ENCODE data around the gene CDKN2B. TPM values are rescaled to one million over a fixed set of nuclear protein-coding genes. Genes with fewer than 3 reads are reported as not detected.

CDKN2B gene
- total and polyA plus RNA-seq, 2 donors (not counting 3 experiments of a cell fraction or from before 2014, with no cell fraction given) = 1.6 to 2.1 TPM

GRCh38 chr9:22036866-22037626, 27.9 kb upstream of the CDKN2B start:
- intact Hi-C loops (cut with micrococcal nuclease) = loop anchor here (5.0 kb wide), 2 partner anchors 105 to 415 kb away; no protein-coding TSS in a partner anchor
- dilution Hi-C loops (cut with MboI; ENCODE audit: extremely low pct_ligation_motif_present, low sequenced_read_pairs) = no loop called here
- POLR2A ChIA-PET = no interaction called here
- no TSS peak for BruUV-seq (replicated peaks)
- H3K9me3 ChIP-seq (replicated peaks; ENCODE audit: control insufficient read depth, insufficient read depth, low read length) = no peaks in the 10 kb centered on the region
- H3K9me1 ChIP-seq (replicated peaks; ENCODE audit: control insufficient read depth, extremely low read depth, insufficient read depth, low read length) = no peaks in the 10 kb centered on the region
- no peaks in the 10 kb centered on the region for H4K20me1 ChIP-seq (replicated peaks; ENCODE audit: control insufficient read depth, extremely low read depth, insufficient read depth, low read length)
- no peak for FAIRE-seq
- H3K9ac ChIP-seq (replicated peaks; ENCODE audit: extremely low read depth, insufficient read depth, low read length) = no peak overlapping the region
- no peak overlapping the region for H3K27ac ChIP-seq (ENCODE audit: insufficient read depth, low read depth, low read length)
- H3K79me2 ChIP-seq (ENCODE audit: control insufficient read depth, insufficient read depth, low read length) = no peaks in the 10 kb centered on the region
- H3K4me1 ChIP-seq (ENCODE audit: control insufficient read depth, extremely low read depth, insufficient read depth, low read length) = no peaks in the 10 kb centered on the region
- H3K36me3 ChIP-seq (ENCODE audit: control insufficient read depth in 2 of 2, extremely low read depth in 1 of 2, insufficient read depth in 2 of 2, low read length in 2 of 2) = no peaks in the 10 kb centered on the region
- no peaks in the 10 kb centered on the region for H3K27me3 ChIP-seq (ENCODE audit: control insufficient read depth in 2 of 2, insufficient read depth in 2 of 2, low read length in 2 of 2)
- DNase-seq (ENCODE audit: low read depth, low spot score) = no peak
- no peak overlapping the region for H3K4me3 ChIP-seq (replicated peaks in 1 of 3; ENCODE audit: insufficient read depth in 1 of 3, low read depth in 1 of 3, low read length in 3 of 3)
- H2AFZ ChIP-seq (ENCODE audit: low read depth, low read length) = no peak overlapping the region
- CTCF ChIA-PET = interaction anchor here (0.6 to 7.1 kb wide), 16 partner anchors 13 to 834 kb away, joined by 3 to 77 read pairs (median 6); partner anchors contain the start of gene CDKN2B
- H3K4me2 ChIP-seq (ENCODE audit: insufficient read depth, low read length) = no peak overlapping the region
- no peak for TF ChIP-seq POLR2A (IDR thresholded peaks at IDR 0.05; ENCODE audit: low read depth, low read length)
- no peak for TF ChIP-seq EZH2 (IDR thresholded peaks at IDR 0.05; ENCODE audit: borderline replicate concordance, low read depth, low read length, severe bottlenecking)
- TF ChIP-seq GATA2 (IDR thresholded peaks at IDR 0.05; ENCODE audit: insufficient read depth, insufficient read length, low read depth, low read length) = no peak
- TF ChIP-seq POLR2AphosphoS5 (IDR thresholded peaks at IDR 0.05; ENCODE audit: insufficient read depth, low read depth, low read length) = no peak
- no peak for TF ChIP-seq FOS (IDR thresholded peaks at IDR 0.05; ENCODE audit: borderline replicate concordance, insufficient read depth, low read length)
- no peak for TF ChIP-seq JUN (IDR thresholded peaks at IDR 0.05; ENCODE audit: borderline replicate concordance, insufficient read depth, insufficient read length, low read depth)
- TF ChIP-seq MYC (IDR thresholded peaks at IDR 0.05; ENCODE audit: low read depth, low read length) = no peak
- TF ChIP-seq, protein P1, sequence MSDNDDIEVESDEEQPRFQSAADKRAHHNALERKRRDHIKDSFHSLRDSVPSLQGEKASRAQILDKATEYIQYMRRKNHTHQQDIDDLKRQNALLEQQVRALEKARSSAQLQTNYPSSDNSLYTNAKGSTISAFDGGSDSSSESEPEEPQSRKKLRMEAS (IDR thresholded peaks at IDR 0.05; ENCODE audit: insufficient read depth, insufficient read length) = no peak

Data from endothelial cell of umbilical vein (primary cell).